Activated naive CD4-positive, alpha-beta T cell treated with anti-CD3 and anti-CD28 coated beads, Interleukin-2, amount 50 U/mL, for 72 hours (primary cell): ENCODE measurements around the gene RPTOR. TPM values are rescaled to one million over a fixed set of nuclear protein-coding genes. Genes with fewer than 3 reads are reported as not detected.

ENCODE experiments used
- ATAC-seq, 2 donors: fragments of 150-1000 bp; cut with Tn5 transposase; 2 replicates each; pipeline ENCODE4 v1.10.0; 2021; ENCODE audit warnings: mild to moderate bottlenecking in 2 of 2, moderate library complexity in 2 of 2
- DNase-seq, 2 donors: peaks; one replicate each; pipeline ENCODE4 v3.0.0; 2021 to 2022; ENCODE audit warnings: low spot score in 2 of 2
- H3K27ac Mint-ChIP-seq, 2 donors: one replicate each; pipeline ENCODE4 v1.8.0; 2022; ENCODE audit warnings: mild to moderate bottlenecking in 2 of 2, mixed read lengths in 2 of 2
- H3K36me3 Mint-ChIP-seq, 2 donors: one replicate each; pipeline ENCODE4 v1.8.0; 2022; ENCODE audit warnings: mixed read lengths in 2 of 2
- H3K9me3 Mint-ChIP-seq, 2 donors: one replicate each; pipeline ENCODE4 v1.8.0; 2022; ENCODE audit warnings: mixed read lengths in 2 of 2
- total RNA-seq, 2 donors: library from RNA; stranded (reverse); gene quantifications; one replicate each; pipeline ENCODE4 v1.2.3, GENCODE V29; 2022

Gene RPTOR
- total RNA-seq, 2 donors from 2014 or later = 59.5 to 128 TPM

DNA sequence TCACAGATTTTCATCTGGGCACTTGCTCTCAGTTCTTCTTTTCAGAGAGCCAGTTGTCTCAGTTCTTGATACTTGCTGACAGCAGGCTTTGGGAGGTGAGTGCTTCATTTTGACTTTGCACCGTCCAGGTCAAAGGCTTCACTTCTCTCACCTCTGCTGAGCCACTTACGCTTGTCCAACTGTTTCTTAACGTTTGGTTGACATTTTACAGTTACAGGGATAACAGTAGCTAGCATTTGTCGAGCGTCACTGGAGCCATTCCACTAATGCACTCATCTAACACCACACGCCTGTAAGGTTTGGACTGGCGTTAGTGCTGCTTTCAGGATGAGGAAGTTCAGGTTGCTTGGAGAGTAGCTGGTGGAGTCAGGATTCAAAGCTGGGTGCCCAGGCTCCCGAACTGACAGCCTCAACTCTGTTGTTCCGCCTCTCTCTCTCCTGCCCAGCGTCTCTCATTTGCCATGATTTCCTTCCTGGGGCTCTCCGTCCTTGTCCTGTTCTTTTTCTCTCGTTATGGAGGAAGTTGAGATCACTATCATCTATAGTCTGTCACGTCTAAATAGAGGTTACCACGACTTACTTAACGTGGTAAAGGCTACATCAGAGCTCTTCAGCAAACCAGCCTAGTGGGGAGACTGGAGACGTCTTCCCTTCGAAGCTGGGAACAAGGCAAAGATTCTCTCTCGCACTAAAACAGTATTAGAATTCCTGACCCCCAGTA lies 220.8 kb downstream of the RPTOR start:
- H3K27ac Mint-ChIP-seq = peak overlapping the region; percentile 72 to 91
- H3K9me3 Mint-ChIP-seq = no peaks in the 10 kb centered on the region
- peaks cover 4 to 42% of the 10 kb centered on the region in 2 donors for H3K36me3 Mint-ChIP-seq
- DNase-seq (no peak), ATAC-seq (peak in 1 of 2 donors; percentile 11)

DNA sequence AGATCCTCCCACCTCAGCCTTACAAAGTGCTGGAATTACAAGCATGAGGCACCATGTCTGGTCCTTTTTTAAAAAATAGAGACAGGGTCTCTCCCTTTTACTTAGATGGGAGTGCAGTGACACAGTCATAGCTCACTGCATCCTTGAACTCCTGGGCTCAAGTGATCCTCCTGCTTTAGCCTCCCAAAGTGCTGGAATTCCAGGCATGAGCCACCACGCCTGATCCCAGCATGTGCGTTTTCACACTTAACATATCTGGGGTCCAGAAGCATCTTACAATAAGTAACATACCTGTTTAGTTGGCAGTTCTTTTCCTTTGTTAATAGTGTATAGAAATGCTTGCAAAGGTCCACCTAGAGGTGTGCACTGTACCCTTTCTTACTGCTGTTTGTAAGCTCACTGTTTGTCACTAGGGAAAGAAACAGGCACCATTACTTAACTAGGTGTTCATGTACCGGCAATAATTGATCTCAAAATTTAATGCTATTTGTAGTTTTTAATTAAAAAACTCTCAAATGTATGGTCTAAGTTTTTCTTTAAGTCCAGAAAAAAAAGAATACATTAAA lies 221.7 kb downstream of the RPTOR start:
- Mint-ChIP-seq H3K36me3 (peaks cover 4 to 47% of the 10 kb centered on the region in 2 donors), H3K9me3 (no peaks in the 10 kb centered on the region), H3K27ac (peak overlapping the region in 1 of 2 donors; percentile 91)
- ATAC-seq (no peak), DNase-seq (no peak)

DNA sequence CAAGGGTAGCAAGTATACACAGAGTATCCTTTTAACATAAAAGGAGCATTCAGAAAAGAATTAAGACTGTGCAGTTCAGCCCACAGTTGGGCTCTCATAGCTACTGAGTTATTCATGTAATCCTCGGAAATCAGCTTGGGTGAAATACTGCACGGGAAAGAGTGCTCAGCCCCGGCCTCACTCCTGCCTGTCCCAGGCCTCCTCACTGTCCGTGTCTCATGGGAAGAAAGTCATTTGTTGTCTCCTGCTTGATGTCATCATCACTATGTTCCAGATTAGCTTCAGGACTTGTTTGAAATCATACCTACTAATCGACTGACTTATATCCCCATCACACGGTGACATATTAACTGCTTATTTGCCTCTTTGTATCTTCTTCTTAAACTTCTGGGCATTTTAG lies 223.8 kb downstream of the RPTOR start:
- DNase-seq (no peak), ATAC-seq (no peak)
- Mint-ChIP-seq H3K9me3 (no peaks in the 10 kb centered on the region), H3K36me3 (peaks cover 4 to 39% of the 10 kb centered on the region in 2 donors), H3K27ac (no peak overlapping the region)

DNA sequence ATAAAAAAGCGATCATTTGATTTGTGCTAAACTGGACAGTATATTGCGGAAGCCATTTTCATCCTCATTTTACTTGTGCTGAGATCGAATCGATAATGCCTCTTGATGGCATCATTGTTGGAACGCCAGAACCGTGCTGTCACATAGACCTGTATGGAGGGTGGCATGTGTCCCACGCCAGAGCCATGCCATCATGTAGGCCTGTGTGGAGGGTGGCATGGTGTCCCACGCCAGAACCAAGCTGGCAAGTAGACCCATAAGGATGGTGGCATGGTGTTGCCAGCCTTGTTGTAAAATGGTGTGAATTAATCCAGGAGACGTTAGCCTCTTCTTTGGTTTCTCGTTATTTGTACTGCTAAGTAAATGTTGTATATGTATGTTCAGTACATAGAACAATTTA lies 224.3 kb downstream of the RPTOR start:
- ATAC-seq = no peak
- no peak overlapping the region for H3K27ac Mint-ChIP-seq
- DNase-seq = no peak
- peaks cover 4 to 45% of the 10 kb centered on the region in 2 donors for H3K36me3 Mint-ChIP-seq
- no peaks in the 10 kb centered on the region for H3K9me3 Mint-ChIP-seq

DNA sequence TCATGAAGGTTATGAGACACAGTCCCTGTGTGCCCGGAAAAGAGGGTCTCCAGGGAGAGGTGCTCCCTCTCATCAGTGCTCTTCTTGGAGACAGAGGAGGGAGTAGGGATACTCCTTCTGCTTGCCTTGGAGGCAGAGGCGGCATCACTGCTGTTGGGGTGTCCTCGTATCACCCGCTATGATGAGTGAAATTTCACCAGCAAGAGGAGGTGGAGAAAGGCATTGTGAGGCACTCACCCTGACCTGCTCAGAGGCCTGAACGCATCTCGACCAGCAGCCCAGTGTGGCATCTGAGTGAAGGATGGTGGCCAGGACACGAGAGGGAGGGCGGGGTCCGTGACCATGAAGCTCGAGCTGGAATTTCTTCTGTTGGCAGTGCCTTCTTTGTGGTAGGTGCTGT lies 224.9 kb downstream of the RPTOR start:
- peaks cover 4 to 51% of the 10 kb centered on the region in 2 donors for H3K36me3 Mint-ChIP-seq
- ATAC-seq (no peak), DNase-seq (peak in 1 of 2 donors; percentile 33)
- no peak overlapping the region for H3K27ac Mint-ChIP-seq
- H3K9me3 Mint-ChIP-seq = no peaks in the 10 kb centered on the region

DNA sequence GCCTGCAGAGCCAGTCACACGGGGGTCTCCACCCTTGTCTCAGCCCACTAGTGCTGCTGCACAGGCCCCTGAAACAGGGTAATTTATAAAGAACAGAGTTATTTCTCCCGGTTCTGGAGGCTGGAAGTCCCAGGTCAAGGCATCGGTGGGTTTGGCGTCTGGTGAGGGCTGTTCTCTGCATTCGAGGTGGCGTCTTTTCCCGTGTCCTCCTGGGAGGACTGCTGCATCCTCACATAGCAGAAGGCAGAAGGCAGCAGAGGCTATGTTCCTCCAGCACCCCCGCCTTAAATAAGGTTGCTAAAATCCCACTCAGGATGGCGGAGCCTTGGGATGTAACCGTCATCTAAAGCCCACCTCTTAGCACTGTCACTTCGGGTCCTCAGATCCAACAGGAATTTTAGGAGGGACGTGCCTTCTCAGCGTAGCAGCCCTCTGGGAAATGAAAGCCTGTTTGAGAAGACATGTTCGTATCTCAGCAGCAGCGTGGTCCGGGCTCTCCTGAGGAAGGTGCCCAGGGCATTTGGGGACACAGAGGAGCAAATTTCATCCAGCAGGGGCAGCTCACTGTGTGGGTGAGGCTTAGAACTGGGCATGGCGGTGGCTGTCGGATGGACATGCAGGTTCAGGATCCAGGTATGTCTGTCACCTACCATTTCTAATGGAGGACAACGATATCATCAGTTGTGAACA lies 225.4 kb downstream of the RPTOR start:
- Mint-ChIP-seq H3K36me3 (peaks cover 7 to 53% of the 10 kb centered on the region in 2 donors), H3K27ac (peak overlapping the region; percentile 60 to 98), H3K9me3 (no peaks in the 10 kb centered on the region)
- ATAC-seq (no peak), DNase-seq (peak in 1 of 2 donors; percentile 31)

DNA sequence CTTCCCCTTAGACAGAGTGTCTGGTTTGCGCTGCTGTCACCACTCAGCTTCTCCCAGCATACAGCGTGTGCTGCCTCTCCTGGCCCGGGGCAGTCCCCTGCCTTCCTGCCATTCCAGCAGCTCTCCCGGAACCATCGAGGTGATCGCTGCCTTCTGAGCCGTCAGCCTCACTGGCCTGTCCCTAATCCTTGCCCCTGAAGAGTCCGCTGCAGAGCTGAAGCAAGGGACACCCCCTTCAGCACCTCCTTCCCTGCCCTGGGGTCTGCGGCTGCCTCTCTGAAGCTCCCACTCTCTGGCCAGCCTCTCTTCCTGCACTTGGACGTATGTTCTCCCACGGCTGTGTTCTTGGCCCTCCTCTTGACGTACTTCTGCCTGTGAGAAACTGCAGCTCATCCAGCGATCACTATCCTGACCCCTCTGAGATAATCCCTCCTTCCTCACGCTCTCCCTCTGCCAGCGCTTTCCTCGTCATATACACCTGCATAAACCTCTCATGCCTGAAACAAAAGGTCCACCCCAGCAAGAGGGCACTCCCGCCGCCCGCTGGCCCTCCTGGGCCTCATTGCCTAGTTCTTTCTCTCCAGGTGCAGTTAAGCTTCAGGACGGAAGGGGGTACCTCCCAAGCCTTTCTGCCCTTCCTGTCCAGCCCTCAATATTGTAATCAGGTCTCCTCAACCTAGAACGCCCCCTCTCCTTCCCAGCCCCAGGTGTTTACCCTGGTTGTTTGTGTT lies 226.4 kb downstream of the RPTOR start:
- Mint-ChIP-seq H3K27ac (peak overlapping the region; percentile 59 to 98), H3K36me3 (peaks cover 10 to 50% of the 10 kb centered on the region in 2 donors), H3K9me3 (no peaks in the 10 kb centered on the region)
- DNase-seq (peak in 1 of 2 donors; percentile 34), ATAC-seq (no peak)

DNA sequence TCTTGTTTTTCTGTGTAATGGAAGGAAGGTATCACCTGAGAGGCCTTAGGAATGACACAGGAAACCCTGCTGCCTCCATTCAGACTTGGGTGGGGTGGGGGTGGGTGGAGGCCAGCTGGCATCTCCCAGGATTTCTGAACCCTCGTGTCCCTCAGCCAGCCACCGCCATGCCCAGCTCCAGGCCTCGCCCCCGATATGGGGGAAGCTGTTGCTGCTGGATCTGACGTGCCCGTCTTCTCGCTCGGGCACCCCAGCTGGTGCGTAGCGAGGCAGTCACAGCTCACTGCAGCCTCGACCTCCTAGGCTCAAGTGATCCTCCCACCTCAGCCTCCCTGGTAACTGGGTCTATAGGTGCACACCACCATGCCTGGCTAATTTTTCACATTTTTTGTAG lies 227.0 kb downstream of the RPTOR start:
- ATAC-seq = no peak
- peak in 1 of 2 donors; percentile 44 for DNase-seq
- H3K9me3 Mint-ChIP-seq = peaks cover 0 to 2% of the 10 kb centered on the region in 2 donors
- H3K27ac Mint-ChIP-seq = peak overlapping the region; percentile 59 to 98
- peaks cover 13 to 47% of the 10 kb centered on the region in 2 donors for H3K36me3 Mint-ChIP-seq

DNA sequence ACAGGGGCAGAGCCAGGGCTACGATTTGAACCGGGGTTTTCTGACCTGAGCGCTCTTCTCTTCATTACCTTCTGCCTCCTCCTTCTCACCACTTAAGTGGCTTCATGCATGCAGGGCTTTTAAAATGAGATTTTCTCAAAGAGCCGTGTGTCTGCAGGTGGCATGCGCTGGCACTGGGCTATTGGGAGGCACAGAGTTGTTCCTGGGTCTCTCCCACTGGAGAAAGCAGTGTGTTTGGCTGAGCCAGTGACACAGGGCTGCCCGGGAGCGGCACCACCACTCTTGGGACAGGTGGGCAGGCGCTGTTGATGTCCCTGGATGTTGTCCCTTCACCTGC lies 228.2 kb downstream of the RPTOR start:
- DNase-seq = peak in 1 of 2 donors; percentile 46
- ATAC-seq = no peak
- Mint-ChIP-seq H3K9me3 (peaks cover 0 to 5% of the 10 kb centered on the region in 2 donors), H3K36me3 (peaks cover 26 to 60% of the 10 kb centered on the region in 2 donors), H3K27ac (peak overlapping the region; percentile 37 to 98)

DNA sequence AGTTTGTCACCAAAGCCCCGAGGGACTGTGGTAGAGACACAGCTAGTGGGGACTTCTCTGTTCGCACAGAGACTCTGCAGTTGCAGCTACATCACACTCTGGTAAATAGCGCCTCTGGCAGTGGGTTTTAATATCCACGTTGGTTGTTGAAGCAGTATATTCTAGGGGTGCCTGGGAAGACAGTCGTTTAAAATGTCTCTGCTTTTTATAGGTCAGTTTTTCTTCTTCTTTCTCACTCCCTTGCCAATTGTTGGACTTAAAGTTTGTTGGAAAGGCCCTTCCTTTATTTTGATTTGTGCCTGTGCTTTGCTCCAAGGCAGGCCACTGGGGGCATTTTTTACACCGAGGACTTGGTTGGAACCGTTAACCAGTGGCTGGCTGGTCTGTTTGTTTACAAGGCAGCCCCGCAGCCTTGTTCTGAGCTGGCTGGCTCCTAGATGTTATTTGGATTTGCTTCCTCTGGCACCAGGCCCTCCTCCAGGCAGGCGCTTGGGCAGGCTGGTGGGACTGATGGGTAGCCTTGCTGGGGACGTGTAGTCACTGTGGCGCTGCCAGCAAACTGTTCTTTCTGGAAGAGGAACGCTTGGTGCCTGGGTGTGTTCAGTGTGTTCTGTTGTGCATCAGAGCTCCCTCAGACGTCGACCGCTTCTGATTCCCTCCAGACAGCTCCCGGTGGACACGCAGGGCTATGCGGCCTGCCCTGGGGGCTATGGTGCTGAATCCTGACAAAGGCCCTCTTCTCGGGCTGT lies 228.8 kb downstream of the RPTOR start:
- DNase-seq (peak in 1 of 2 donors; percentile 53), ATAC-seq (no peak)
- Mint-ChIP-seq H3K27ac (peak overlapping the region; percentile 37 to 98), H3K36me3 (peaks cover 26 to 60% of the 10 kb centered on the region in 2 donors), H3K9me3 (peaks cover 0 to 5% of the 10 kb centered on the region in 2 donors)

DNA sequence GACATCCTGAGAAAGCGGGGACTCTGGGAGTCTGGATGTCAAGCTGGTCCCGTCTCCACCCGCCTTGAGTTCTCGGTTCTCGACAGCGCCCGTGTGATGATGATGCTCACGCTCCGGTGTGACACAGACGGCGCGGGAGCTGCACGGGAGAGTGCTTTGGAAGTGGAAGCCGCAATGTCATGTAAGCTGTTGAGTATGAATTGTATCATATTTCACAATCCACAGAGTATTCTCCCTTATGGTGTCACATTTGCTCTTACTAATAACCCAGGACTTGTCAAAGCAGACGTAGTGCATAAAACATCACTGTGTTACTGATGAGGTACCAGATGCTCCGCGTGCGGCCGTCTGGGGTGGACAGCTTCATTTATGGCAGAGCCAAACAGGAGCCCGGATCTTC lies 229.5 kb downstream of the RPTOR start:
- DNase-seq (peak in 1 of 2 donors; percentile 46), ATAC-seq (peak; percentile 27 to 50)
- peak overlapping the region; percentile 97 to 98 for H3K27ac Mint-ChIP-seq
- peaks cover 0 to 5% of the 10 kb centered on the region in 2 donors for H3K9me3 Mint-ChIP-seq
- peaks cover 22 to 53% of the 10 kb centered on the region in 2 donors for H3K36me3 Mint-ChIP-seq

DNA sequence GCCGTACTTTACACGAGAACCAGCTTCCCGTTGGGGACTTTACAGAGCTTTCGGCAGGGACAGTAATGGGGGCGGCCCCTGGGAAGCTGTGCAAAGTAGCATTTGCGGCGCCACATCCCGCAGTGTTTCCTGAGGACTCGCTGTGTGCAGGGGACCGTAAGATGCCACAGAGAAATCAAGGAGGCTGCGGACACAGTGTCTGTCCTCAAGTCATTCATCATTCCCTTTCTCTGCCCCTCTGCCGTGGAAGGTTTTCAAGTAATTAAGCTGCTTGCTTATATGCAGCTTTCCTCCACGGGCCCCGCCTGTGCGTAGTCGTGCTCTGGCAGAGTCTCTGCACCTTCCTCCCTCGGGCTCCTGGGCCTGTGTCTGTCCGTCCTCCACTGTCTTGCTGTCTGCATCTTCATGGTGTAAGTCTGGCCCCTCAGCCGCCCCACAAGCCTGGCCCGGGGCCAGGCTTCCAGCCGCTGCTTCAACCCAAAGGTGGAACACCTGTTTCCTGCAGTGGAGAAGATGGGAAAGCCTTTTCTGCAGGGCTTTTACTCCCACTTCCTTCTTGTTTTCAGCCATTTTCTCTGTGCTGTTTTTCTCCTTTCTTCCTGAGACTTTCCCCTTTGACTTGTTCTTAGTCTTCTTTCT lies 230.1 kb downstream of the RPTOR start:
- peaks cover 0 to 5% of the 10 kb centered on the region in 2 donors for H3K9me3 Mint-ChIP-seq
- peaks cover 22 to 49% of the 10 kb centered on the region in 2 donors for H3K36me3 Mint-ChIP-seq
- ATAC-seq (peak; percentile 68 to 88), DNase-seq (peak; percentile 34 to 80)
- H3K27ac Mint-ChIP-seq = peak overlapping the region; percentile 97 to 98

DNA sequence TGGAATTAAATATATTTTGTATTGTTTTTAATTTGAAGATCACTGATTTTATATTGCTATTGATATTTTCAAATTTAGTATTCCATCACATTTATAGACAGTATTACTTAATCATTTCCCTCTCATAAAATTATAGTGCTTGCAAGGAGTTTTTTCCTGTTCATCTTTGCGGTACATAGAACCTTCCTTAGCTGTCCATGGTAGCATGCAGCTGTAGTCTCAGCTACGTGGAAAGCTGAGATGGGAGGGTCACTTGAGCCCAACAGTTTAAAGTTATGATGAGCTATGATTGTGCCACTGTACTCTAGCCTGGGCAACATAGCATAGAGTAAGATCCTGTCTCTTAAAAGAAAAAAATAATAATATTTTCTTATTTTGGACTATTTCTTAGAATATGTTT lies 231.2 kb downstream of the RPTOR start:
- no peak for DNase-seq

DNA sequence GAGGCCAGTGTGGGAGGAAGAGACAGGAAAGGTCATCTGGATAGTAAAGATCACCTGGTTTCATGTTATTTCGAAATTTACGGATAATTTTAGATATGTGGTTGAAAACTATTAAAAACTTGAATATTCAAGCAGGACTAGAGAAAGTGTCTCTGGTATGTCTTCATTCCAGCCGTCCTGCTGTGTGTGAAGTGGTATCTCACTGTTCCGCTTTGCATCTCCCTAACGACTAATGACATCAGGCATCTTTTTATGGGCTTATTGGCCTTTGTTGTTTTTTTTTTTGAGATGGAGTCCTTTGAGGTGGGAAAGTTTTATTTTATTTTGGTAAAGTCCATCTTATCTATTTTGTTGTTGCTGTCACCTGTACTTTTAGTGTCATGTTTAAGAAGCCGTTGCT lies 232.6 kb downstream of the RPTOR start:
- no peak for DNase-seq
- Mint-ChIP-seq H3K9me3 (peaks cover 0 to 5% of the 10 kb centered on the region in 2 donors), H3K36me3 (peaks cover 34 to 45% of the 10 kb centered on the region in 2 donors), H3K27ac (peak overlapping the region in 1 of 2 donors; percentile 82)
- ATAC-seq = no peak

More for the DNA sequence above, 231.2 kb downstream of the RPTOR start:
- H3K9me3 Mint-ChIP-seq = peaks cover 0 to 5% of the 10 kb centered on the region in 2 donors
- peaks cover 32 to 51% of the 10 kb centered on the region in 2 donors for H3K36me3 Mint-ChIP-seq
- ATAC-seq = no peak
- H3K27ac Mint-ChIP-seq = no peak overlapping the region

DNA sequence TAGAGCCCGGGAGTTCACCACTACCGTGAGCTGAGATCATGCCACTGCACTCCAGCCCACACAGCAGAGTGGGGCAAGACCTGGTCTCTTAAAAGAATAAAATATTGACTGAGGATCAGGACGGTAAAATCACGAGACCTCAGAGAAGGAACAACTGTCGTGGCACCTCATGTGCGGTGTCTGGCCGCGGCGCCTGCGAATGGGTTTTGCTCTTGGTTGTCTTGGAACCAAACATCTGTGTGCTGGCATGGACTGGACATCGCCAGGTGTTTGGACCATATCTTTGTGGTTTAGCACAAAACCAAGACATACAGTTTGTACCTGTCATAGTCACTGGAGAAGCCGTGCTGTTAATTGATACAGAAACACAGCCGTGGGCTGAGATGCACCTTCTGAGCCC lies 234.1 kb downstream of the RPTOR start:
- peaks cover 0 to 5% of the 10 kb centered on the region in 2 donors for H3K9me3 Mint-ChIP-seq
- peaks cover 34 to 36% of the 10 kb centered on the region in 2 donors for H3K36me3 Mint-ChIP-seq
- DNase-seq (no peak), ATAC-seq (no peak)
- H3K27ac Mint-ChIP-seq = peak overlapping the region in 1 of 2 donors; percentile 82
